ENCODE results near the gene TSPOAP1. TPM values are rescaled to one million over a fixed set of nuclear protein-coding genes. Genes with fewer than 3 reads are reported as not detected.

The TSPOAP1 gene
- total RNA-seq, 1 experiment from 2014 or later, result under 0.01 TPM

DNA sequence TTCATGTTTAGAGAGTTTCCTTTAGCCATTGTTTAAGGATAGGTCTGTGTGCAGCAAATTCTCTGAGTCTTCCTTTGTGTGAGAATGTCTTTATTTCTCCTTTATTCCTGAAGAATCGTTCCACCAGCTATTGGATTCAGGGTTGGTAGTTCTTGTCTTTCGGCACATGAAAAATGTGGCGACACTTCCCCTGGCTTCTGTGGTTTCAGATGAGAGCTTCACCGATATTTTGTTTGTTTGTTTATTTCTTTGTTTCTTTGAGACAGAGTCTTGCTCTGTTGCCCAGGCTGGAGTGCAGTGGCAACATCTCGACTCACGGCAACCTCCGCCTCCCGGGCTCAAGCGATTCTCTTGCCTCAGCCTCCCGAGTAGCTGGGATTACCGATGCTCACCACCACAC lies 66.4 kb downstream of the TSPOAP1 start:
- no peak for DNase-seq (ENCODE audit: low read depth)

DNA sequence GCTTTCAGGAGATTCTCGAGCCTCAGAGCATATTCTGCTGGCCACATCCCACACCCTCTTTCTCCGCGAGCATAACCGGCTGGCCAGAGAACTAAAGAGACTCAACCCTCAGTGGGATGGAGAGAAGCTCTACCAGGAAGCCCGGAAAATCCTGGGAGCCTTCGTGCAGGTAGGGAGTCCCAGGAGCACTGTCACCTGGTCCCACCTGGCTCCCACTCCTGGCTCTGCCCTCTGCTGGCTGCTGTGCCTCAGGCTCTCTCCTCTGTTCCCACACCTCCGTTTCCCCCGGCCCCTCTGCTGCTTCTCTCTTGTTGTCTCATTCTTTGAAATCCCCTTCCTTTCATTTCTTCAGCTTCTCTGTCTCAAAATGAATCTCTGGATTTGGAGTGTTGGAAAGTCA lies 73.8 kb downstream of the TSPOAP1 start:
- DNase-seq (ENCODE audit: low read depth), result no peak

DNA sequence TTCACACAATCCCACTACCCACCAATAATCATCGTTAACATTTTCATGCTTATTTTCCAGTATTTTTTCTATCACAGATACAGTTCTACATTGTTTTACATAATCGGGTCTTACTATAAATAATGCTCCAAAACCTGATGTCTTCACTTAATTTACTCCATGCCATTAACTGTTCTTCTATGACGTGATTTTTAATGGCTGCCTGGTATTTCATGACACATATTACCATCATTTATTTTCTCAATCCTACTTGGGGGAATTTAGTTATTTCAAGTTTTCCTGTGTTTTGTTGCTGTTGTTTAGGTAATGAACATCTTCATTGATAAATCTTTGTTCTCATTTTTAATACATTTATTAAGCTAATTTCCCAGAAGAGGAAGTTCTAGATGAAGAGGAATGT lies 75.5 kb downstream of the TSPOAP1 start:
- DNase-seq (ENCODE audit: low read depth), result no peak

DNA sequence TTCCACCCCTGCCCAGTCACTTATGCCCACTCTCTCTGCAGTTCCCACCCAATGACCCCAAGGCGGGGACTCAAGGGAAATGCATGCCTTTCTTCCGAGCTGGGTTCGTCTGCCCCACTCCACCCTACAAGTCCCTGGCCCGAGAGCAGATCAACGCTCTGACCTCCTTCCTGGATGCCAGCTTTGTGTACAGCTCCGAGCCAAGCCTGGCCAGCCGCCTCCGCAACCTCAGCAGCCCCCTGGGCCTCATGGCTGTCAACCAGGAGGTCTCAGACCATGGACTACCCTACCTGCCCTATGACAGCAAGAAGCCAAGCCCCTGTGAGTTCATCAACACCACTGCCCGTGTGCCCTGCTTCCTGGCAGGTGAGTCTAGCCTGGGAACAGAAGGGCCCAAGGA lies 76.5 kb downstream of the TSPOAP1 start:
- no peak for DNase-seq (ENCODE audit: low read depth)

Other genes with a start within 250 kb of the TSPOAP1 start
- gene DYNLL2, start 245.4 kb downstream of the TSPOAP1 start, total RNA-seq (2014; rRNA removed; shearing (Covaris generic)), result 5.5 and 8.8 TPM in 2 replicates
- gene OR4D1, start 180.4 kb downstream of the TSPOAP1 start, total RNA-seq (2014; rRNA removed; shearing (Covaris generic)), result 0.06 TPM in 1 of 2 replicates, not detected in the other
- not detected in 2 replicates for gene OR4D2, start 161.8 kb downstream of the TSPOAP1 start, total RNA-seq (2014; rRNA removed; shearing (Covaris generic))
- not detected in 2 replicates for gene EPX, start 136.1 kb downstream of the TSPOAP1 start, total RNA-seq (2014; rRNA removed; shearing (Covaris generic))
- gene MKS1, start 109.5 kb downstream of the TSPOAP1 start, total RNA-seq (2014; rRNA removed; shearing (Covaris generic)), result 3.3 and 16.3 TPM in 2 replicates
- 0.06 TPM in 1 of 2 replicates, not detected in the other for gene LPO, start 90.2 kb downstream of the TSPOAP1 start, total RNA-seq (2014; rRNA removed; shearing (Covaris generic))
- not detected in 2 replicates for gene MPO, start 47.9 kb downstream of the TSPOAP1 start, total RNA-seq (2014; rRNA removed; shearing (Covaris generic))
- 50.2 and 106 TPM in 2 replicates for gene SUPT4H1, start 23.4 kb upstream of the TSPOAP1 start, total RNA-seq (2014; rRNA removed; shearing (Covaris generic))
- 0.57 and 1.5 TPM in 2 replicates for gene RNF43, start 88.7 kb upstream of the TSPOAP1 start, total RNA-seq (2014; rRNA removed; shearing (Covaris generic))
- gene HSF5, start 159.6 kb upstream of the TSPOAP1 start, total RNA-seq (2014; rRNA removed; shearing (Covaris generic)), result 0.06 TPM in 1 of 2 replicates, not detected in the other
- gene MTMR4, start 185.8 kb upstream of the TSPOAP1 start, total RNA-seq (2014; rRNA removed; shearing (Covaris generic)), result 19.9 and 27.6 TPM in 2 replicates